Measurements from ENCODE around the gene RBMS3.

GRCh38 chr3:29655015-29655747, 374.3 kb downstream of the RBMS3 start:
- TF ChIP-seq ZNF384 (IDR thresholded peaks at IDR 0.05) (no peak), FOXK2 (IDR thresholded peaks at IDR 0.05) (no peak), LEF1 (IDR thresholded peaks at IDR 0.05; ENCODE audit: borderline replicate concordance) (no peak)

Measured in HEK293T (cell line).